GM12878 (cell line): Measurements from ENCODE around the gene SLCO2A1. TPM values are rescaled to one million over a fixed set of nuclear protein-coding genes. Genes with fewer than 3 reads are reported as not detected.

ENCODE experiments used
- ATAC-seq: fragments of 200-7000 bp; cut with Tn5 transposase; 3 replicates; pipeline ENCODE4 v1.9.1; 2020; ENCODE audit warnings: mild to moderate bottlenecking, moderate library complexity
- BruUV-seq: library from RNA; stranded (reverse); fragments of 400-500 nt; replicated peaks from 2 replicates; lab custom pipeline; 2021; lab: Mats Ljungman, UMichigan
- CTCF ChIA-PET: fragments of 300-600 bp; sonication (Branson Sonifier 250); formaldehyde crosslinking; extraction: SDS; loops from one replicate; lab custom pipeline; 2021; ENCODE audit warnings: inconsistent platforms; lab: Yijun Ruan, JAX
- POLR2A ChIA-PET: fragments of 350-600 bp; formaldehyde crosslinking; extraction: SDS; loops from one replicate; lab custom pipeline; 2021; ENCODE audit warnings: inconsistent platforms; lab: Charles Lee
- RAD21 ChIA-PET: fragments of 300-600 bp; sonication (Branson Sonifier 250); formaldehyde crosslinking; loops from one replicate; lab custom pipeline; 2023; ENCODE audit warnings: antibody characterized with exemption; ENCODE audit not compliant: unreplicated experiment; lab: Charles Lee
- SMC1A ChIA-PET: fragments of 300-600 bp; sonication (Branson Sonifier 250); formaldehyde crosslinking; loops from one replicate; lab custom pipeline; 2023; ENCODE audit not compliant: unreplicated experiment, uncharacterized antibody; lab: Charles Lee
- DNase-seq: peaks from one replicate; pipeline ENCODE4 v3.0.0-alpha.2; 2011; ENCODE audit warnings: low read depth, low spot score
- FAIRE-seq: peaks from 3 replicates; lab custom pipeline; 2011; peaks lifted over from hg19 to GRCh38; lab: Jason Lieb, UNC
- H2AFZ ChIP-seq: 2 replicates; pipeline ENCODE4 v1.6.0; 2011; ENCODE audit warnings: low read depth, low read length, control low read depth; ENCODE audit not compliant: control insufficient read depth
- H3K27ac ChIP-seq: 2 replicates; pipeline ENCODE4 v1.5.1; 2011; ENCODE audit warnings: control low read depth; ENCODE audit not compliant: control insufficient read depth, insufficient read depth
- H3K27me3 ChIP-seq, 2 experiments: replicated peaks in 1 of 2; 2 replicates each; pipeline versions ENCODE4 v1.6.0 to v1.6.1; 2011; ENCODE audit warnings: low read length in 1 of 2; ENCODE audit not compliant: control insufficient read depth in 2 of 2, insufficient read depth in 2 of 2
- H3K36me3 ChIP-seq, 2 experiments: 2 replicates each; pipeline ENCODE4 v1.5.1; 2011; ENCODE audit warnings: low read length in 1 of 2; ENCODE audit not compliant: control insufficient read depth in 2 of 2, insufficient read depth in 2 of 2
- H3K4me1 ChIP-seq: 2 replicates; pipeline ENCODE4 v1.6.1; 2011; ENCODE audit warnings: mild to moderate bottlenecking, low read length, moderate library complexity, mixed read lengths; ENCODE audit not compliant: control insufficient read depth, insufficient read depth
- H3K4me2 ChIP-seq: 2 replicates; pipeline ENCODE4 v1.6.0; 2011; ENCODE audit warnings: control low read depth; ENCODE audit not compliant: control insufficient read depth, insufficient read depth
- H3K4me3 ChIP-seq: fragments of 200-600 bp; sonication (generic); 2 replicates; pipeline ENCODE4 v1.5.1; 2016
- H3K79me2 ChIP-seq: 2 replicates; pipeline ENCODE4 v1.6.0; 2011; ENCODE audit warnings: low read length; ENCODE audit not compliant: control insufficient read depth, insufficient read depth
- H3K9ac ChIP-seq: 2 replicates; pipeline ENCODE4 v1.8.0; 2011; ENCODE audit warnings: low read length, control low read depth, mixed read lengths; ENCODE audit not compliant: control insufficient read depth, insufficient read depth
- H3K9me3 ChIP-seq: replicated peaks from 3 replicates; pipeline ENCODE4 v1.5.1; 2011; ENCODE audit warnings: mild to moderate bottlenecking, low read length; ENCODE audit not compliant: control insufficient read depth, insufficient read depth
- H4K20me1 ChIP-seq: 2 replicates; pipeline ENCODE4 v1.6.0; 2011; ENCODE audit not compliant: control insufficient read depth, insufficient read depth
- ASH2L ChIP-seq: fragments of 300-600, 200-600 bp; sonication (generic); IDR thresholded peaks from 2 replicates; pipeline ENCODE4 v1.6.1; 2017; ENCODE audit warnings: low read depth, mild to moderate bottlenecking, borderline replicate concordance
- E4F1 ChIP-seq: fragments of 450-650 bp; IDR thresholded peaks from 2 replicates; pipeline ENCODE4 v1.6.1; 2018; ENCODE audit warnings: borderline replicate concordance, mild to moderate bottlenecking; ENCODE audit not compliant: partially characterized antibody
- FOXK2 ChIP-seq: fragments of 450-650 bp; IDR thresholded peaks from 2 replicates; pipeline ENCODE4 v1.6.1; 2017; ENCODE audit warnings: mild to moderate bottlenecking, moderate library complexity
- LARP7 ChIP-seq: fragments of 450-650 bp; IDR thresholded peaks from 2 replicates; pipeline ENCODE4 v1.6.1; 2017; ENCODE audit warnings: mild to moderate bottlenecking
- MTA3 ChIP-seq: IDR thresholded peaks from 2 replicates; pipeline ENCODE4 v1.6.1; 2012; ENCODE audit warnings: low read length, inconsistent platforms, borderline replicate concordance
- NRF1 ChIP-seq: conservative IDR thresholded peaks from 2 replicates; pipeline ENCODE4 v1.6.1; 2011; ENCODE audit warnings: mild to moderate bottlenecking, low read depth, low read length, improper control_type of control experiment
- PAX5 ChIP-seq: IDR thresholded peaks from 2 replicates; pipeline ENCODE4 v1.6.1; 2011; ENCODE audit warnings: low read depth, low read length, borderline replicate concordance
- RAD21 ChIP-seq: IDR thresholded peaks from 2 replicates; pipeline ENCODE4 v1.6.1; 2011; ENCODE audit warnings: mild to moderate bottlenecking, low read depth, low read length, moderate library complexity; ENCODE audit not compliant: insufficient read depth
- ZBTB40 ChIP-seq: fragments of 450-650 bp; IDR thresholded peaks from 2 replicates; pipeline ENCODE4 v1.6.1; 2016; ENCODE audit warnings: mild to moderate bottlenecking, moderate library complexity, borderline replicate concordance
- WGBS: methylation state at CpG from one replicate; pipeline ENCODE4 v1.1.6; 2016; ENCODE audit warnings: low lambda C conversion rate; ENCODE audit not compliant: insufficient replicate concordance, insufficient coverage; ENCODE audit errors: missing lambda C conversion rate; 5-methylcytosine and 5-hydroxymethylcytosine counted together
- in situ Hi-C: fragments of 300-500 bp; cut with MboI; formaldehyde crosslinking; loops from 9 replicates; pipeline ENCODE4 v1.14.3; 2018; ENCODE audit warnings: mixed read lengths
- intact Hi-C: fragments of 100-400 bp; cut with micrococcal nuclease; formaldehyde crosslinking; loops from one replicate; pipeline ENCODE4 v1.14.2; 2022; ENCODE audit not compliant: unreplicated experiment
- polyA plus RNA-seq, 11 experiments: library from polyadenylated mRNA; depleted of rRNA in 4 of 11; unstranded in 6 of 11; stranded (reverse) in 5 of 11; fragments of >200 nt; fragmentation: Nextera tagmentation in 4 of 11; fragmentation: Illumina TruSeq in 1 of 11; extraction: Ambion mirVana in 4 of 11; extraction: Trizol in 1 of 11; gene quantifications; 1 replicate in 1 of 11; 2 replicates in 10 of 11; pipeline versions ENCODE4 v1.2.1 to v1.2.3, GENCODE V29; 2011 to 2016; ENCODE audit warnings: inconsistent platforms in 2 of 11, missing spikeins in 2 of 11, low read depth in 1 of 11
- total RNA-seq, 4 experiments: library from RNA; depleted of rRNA in 3 of 4; stranded (reverse); fragments of >200 nt in 3 of 4; fragmentation: Illumina TruSeq in 1 of 4; extraction: Trizol in 1 of 4; gene quantifications; 2 replicates each; pipeline versions ENCODE4 v1.2.1 to v1.2.3, GENCODE V29; 2013 to 2021

Gene SLCO2A1
- total and polyA plus RNA-seq, 10 of the 15 experiments (the other 5 are each of a cell fraction or from before 2014, with no cell fraction given), result 0.05 TPM; not detected in 9

- H3K79me2 ChIP-seq, result no peaks in the 10 kb centered on the region
- ChIA-PET RAD21 (interaction anchor here (1.0 kb wide), 1 partner anchor 274 kb away, joined by 3 read pairs; no protein-coding TSS in a partner anchor), POLR2A (no interaction called here), SMC1A (no interaction called here), CTCF (no interaction called here)
- no peak overlapping the region for H3K4me2 ChIP-seq
- H3K9ac ChIP-seq, result no peak overlapping the region
- H2AFZ ChIP-seq, result no peak overlapping the region
- DNase-seq (no peak), ATAC-seq (no peak), FAIRE-seq (no peak)
- intact Hi-C loops (no loop called here), in situ Hi-C loops (loop anchor here (10.0 kb wide), 2 partner anchors 277 to 1203 kb away; no protein-coding TSS in a partner anchor)
- no peaks in the 10 kb centered on the region for H3K9me3 ChIP-seq
- H3K4me1 ChIP-seq, result no peaks in the 10 kb centered on the region
- H3K36me3 ChIP-seq, result no peaks in the 10 kb centered on the region
- no peak overlapping the region for H3K27ac ChIP-seq
- TF ChIP-seq PAX5 (no peak), ZBTB40 (no peak), E4F1 (no peak), LARP7 (no peak), RAD21 (no peak), NRF1 (no peak), FOXK2 (no peak), ASH2L (no peak), MTA3 (no peak)
- WGBS, result 46% methylated on average over 10 of the region's 10 CpGs
- no peak overlapping the region for H3K4me3 ChIP-seq
- no peaks in the 10 kb centered on the region for H4K20me1 ChIP-seq
- no TSS peak for BruUV-seq
- H3K27me3 ChIP-seq, result no peaks in the 10 kb centered on the region; a peak in 1 of 4 replicates
Observed at GRCh38 chr3:133937756-133938601, 91.7 kb downstream of the SLCO2A1 start.
